Thyroid gland (tissue), 4 donors: ENCODE data around the gene ATRNL1.

Experiments
- CTCF ChIP-seq, 6 experiments: fragments of 200-600 bp in 3 of 6; fragments of 450-650 bp in 3 of 6; sonication (generic) in 3 of 6; IDR thresholded peaks; one replicate each; pipeline ENCODE4 v1.5.1; 2016 to 2019; ENCODE audit warnings: antibody characterized with exemption in 6 of 6, mild to moderate bottlenecking in 2 of 6, inconsistent platforms in 1 of 6, moderate library complexity in 1 of 6
- POLR2A ChIP-seq, 2 donors: fragments of 450-650 bp; IDR thresholded peaks; one replicate each; pipeline ENCODE4 v1.6.1; 2017; ENCODE audit warnings: antibody characterized with exemption in 2 of 2, mild to moderate bottlenecking in 2 of 2, moderate library complexity in 1 of 2

DNA sequence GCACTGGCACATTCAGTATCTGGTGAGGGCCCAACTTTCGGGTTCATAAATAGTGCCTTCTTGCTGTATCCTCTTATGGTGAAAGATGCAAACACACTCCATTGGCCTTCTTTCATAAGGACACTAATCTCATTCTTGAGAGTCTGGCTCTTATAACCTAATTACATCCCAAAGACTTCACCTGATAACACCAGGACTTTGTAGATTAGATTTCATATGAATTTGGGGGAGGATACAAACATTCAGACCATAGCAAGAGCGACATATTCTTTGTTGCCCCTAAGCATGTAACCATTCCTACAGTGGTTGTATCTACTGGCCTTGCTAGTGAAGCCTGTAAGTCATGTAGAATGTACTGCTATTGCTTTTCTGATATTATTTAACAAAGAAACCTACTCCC lies 654.6 kb downstream of the ATRNL1 start:
- TF ChIP-seq CTCF (IDR thresholded peaks at IDR 0.05) (no peak), POLR2A (IDR thresholded peaks at IDR 0.05) (no peak)
